SK-N-SH (cell line): ENCODE measurements around the gene KLK5. TPM values are rescaled to one million over a fixed set of nuclear protein-coding genes. Genes with fewer than 3 reads are reported as not detected.

ENCODE experiments used
- CTCF ChIA-PET: fragments of 300-600, 350-600 bp; formaldehyde crosslinking; extraction: SDS; loops from one replicate; lab custom pipeline; 2021; lab: Yijun Ruan, JAX
- POLR2A ChIA-PET: fragments of 350-600 bp; sonication (Branson Sonifier 250); formaldehyde crosslinking; extraction: SDS; loops from one replicate; lab custom pipeline; 2020; ENCODE audit warnings: antibody characterized with exemption, inconsistent platforms; lab: Yijun Ruan, JAX
- DNase-seq: peaks from one replicate; pipeline ENCODE4 v3.0.0; 2012
- H2AFZ ChIP-seq: fragments of 200-600 bp; sonication (generic); 2 replicates; pipeline ENCODE4 v1.8.1; 2016; ENCODE audit warnings: antibody characterized with exemption, mild to moderate bottlenecking, low read depth
- H3F3A ChIP-seq: fragments of 200-600 bp; sonication (generic); replicated peaks from 2 replicates; pipeline ENCODE3; 2016; ENCODE audit warnings: antibody characterized with exemption, mild to moderate bottlenecking; ENCODE audit not compliant: insufficient read depth
- H3K27ac ChIP-seq, 2 experiments: fragments of 200-500 bp in 1 of 2; fragments of 200-600 bp in 1 of 2; sonication (Bioruptor generic) in 1 of 2; sonication (generic), shearing (Covaris generic) in 1 of 2; 2 replicates each; pipeline versions ENCODE4 v1.5.1 to v1.6.1; 2014 to 2016; ENCODE audit warnings: low read depth in 2 of 2, inconsistent platforms in 1 of 2, low read length in 1 of 2, mild to moderate bottlenecking in 1 of 2, mixed read lengths in 1 of 2
- H3K27me3 ChIP-seq: fragments of 200-600 bp; sonication (generic), shearing (Covaris generic); 2 replicates; pipeline ENCODE4 v1.6.1; 2016; ENCODE audit warnings: mixed run types; ENCODE audit not compliant: insufficient read depth
- H3K36me3 ChIP-seq, 2 experiments: fragments of 200-500 bp in 1 of 2; fragments of 200-600 bp in 1 of 2; sonication (Bioruptor generic) in 1 of 2; sonication (generic) in 1 of 2; replicated peaks in 1 of 2; 2 replicates each; pipeline versions ENCODE3 to v1.5.1; 2014 to 2016; ENCODE audit warnings: low read length in 1 of 2, mild to moderate bottlenecking in 1 of 2; ENCODE audit not compliant: insufficient read depth in 2 of 2, control insufficient read depth in 1 of 2
- H3K4me1 ChIP-seq, 2 experiments: fragments of 200-500 bp in 1 of 2; fragments of 200-600 bp in 1 of 2; sonication (Bioruptor generic) in 1 of 2; sonication (generic), shearing (Covaris generic) in 1 of 2; 2 replicates each; pipeline versions ENCODE4 v1.5.1 to v1.6.1; 2014 to 2016; ENCODE audit warnings: low read depth in 1 of 2, low read length in 1 of 2, mixed run types in 1 of 2; ENCODE audit not compliant: insufficient read depth in 2 of 2, control insufficient read depth in 1 of 2
- H3K4me2 ChIP-seq: fragments of 200-600 bp; sonication (generic), shearing (Covaris generic); 2 replicates; pipeline ENCODE4 v1.6.1; 2017; ENCODE audit warnings: mixed run types
- H3K4me3 ChIP-seq, 2 experiments: fragments of 200-500 bp in 1 of 2; fragments of 200-600 bp in 1 of 2; sonication (Bioruptor generic) in 1 of 2; sonication (generic), shearing (Covaris generic) in 1 of 2; 2 replicates each; pipeline versions ENCODE4 v1.5.1 to v1.8.1; 2014 to 2016; ENCODE audit warnings: low read depth in 2 of 2, inconsistent platforms in 1 of 2, low read length in 1 of 2, mild to moderate bottlenecking in 1 of 2, mixed read lengths in 1 of 2, moderate library complexity in 1 of 2
- H3K79me2 ChIP-seq: fragments of 200-600 bp; sonication (generic); 2 replicates; pipeline ENCODE4 v1.8.1; 2017; ENCODE audit warnings: mild to moderate bottlenecking; ENCODE audit not compliant: insufficient read depth
- H3K9ac ChIP-seq: fragments of 200-600 bp; sonication (generic); 2 replicates; pipeline ENCODE4 v1.6.1; 2017; ENCODE audit warnings: mixed run types
- H3K9me2 ChIP-seq: fragments of 200-600 bp; sonication (generic); 2 replicates; pipeline ENCODE4 v1.6.1; 2017; ENCODE audit warnings: mixed run types
- H3K9me3 ChIP-seq: fragments of 200-600 bp; sonication (generic); 2 replicates; pipeline ENCODE4 v1.6.1; 2017; ENCODE audit warnings: mixed run types, mild to moderate bottlenecking, moderate library complexity
- H4K20me1 ChIP-seq: fragments of 200-600 bp; sonication (generic); 2 replicates; pipeline ENCODE4 v1.6.1; 2017; ENCODE audit warnings: mild to moderate bottlenecking, mixed run types; ENCODE audit not compliant: insufficient read depth
- CHD2 ChIP-seq: fragments of 150-350 bp; IDR thresholded peaks from 2 replicates; pipeline ENCODE4 v1.6.1; 2018; ENCODE audit warnings: low read length; ENCODE audit not compliant: partially characterized antibody
- ELF1 ChIP-seq: IDR thresholded peaks from 2 replicates; pipeline ENCODE4 v1.4.0; 2012
- EZH2phosphoT487 ChIP-seq: fragments of 200-600 bp; sonication (generic); IDR thresholded peaks from 2 replicates; pipeline ENCODE4 v1.6.1; 2017; ENCODE audit warnings: low read depth, mixed run types, mild to moderate bottlenecking, antibody characterized with exemption, moderate library complexity, borderline replicate concordance
- FOSL2 ChIP-seq: IDR thresholded peaks from 2 replicates; pipeline ENCODE4 v1.4.0; 2012; ENCODE audit warnings: low read depth, mild to moderate bottlenecking, moderate library complexity, borderline replicate concordance
- GATA2 ChIP-seq: sonication (generic); formaldehyde crosslinking; IDR thresholded peaks from 2 replicates; pipeline ENCODE4 v1.5.0; 2020; ENCODE audit warnings: mild to moderate bottlenecking, missing genetic modification reagents
- IRF3 ChIP-seq: fragments of 150-350 bp; IDR thresholded peaks from 2 replicates; pipeline ENCODE4 v1.6.1; 2016; ENCODE audit warnings: mild to moderate bottlenecking, low read depth, low read length
- NRF1 ChIP-seq: IDR thresholded peaks from 2 replicates; pipeline ENCODE4 v1.6.1; 2012; ENCODE audit warnings: low read depth, mild to moderate bottlenecking, low read length
- PBX3 ChIP-seq: IDR thresholded peaks from 2 replicates; pipeline ENCODE4; 2012
- POLR2AphosphoS5 ChIP-seq: IDR thresholded peaks from 2 replicates; pipeline ENCODE4 v1.6.1; 2012; ENCODE audit warnings: low read depth, low read length
- SMC3 ChIP-seq: IDR thresholded peaks from 2 replicates; pipeline ENCODE4 v1.6.1; 2012; ENCODE audit warnings: low read depth, low read length, improper control_type of control experiment
- TCF12 ChIP-seq: IDR thresholded peaks from 2 replicates; pipeline ENCODE4 v1.4.0; 2012
- ZBTB33 ChIP-seq: IDR thresholded peaks from 2 replicates; pipeline ENCODE4 v1.4.0; 2012; ENCODE audit warnings: low read depth, borderline replicate concordance
- WGBS: methylation state at CpG from one replicate; pipeline ENCODE4 v1.1.6; 2017; ENCODE audit warnings: low lambda C conversion rate; 5-methylcytosine and 5-hydroxymethylcytosine counted together
- polyA plus RNA-seq, 3 experiments: library from polyadenylated mRNA; depleted of rRNA; stranded (reverse); fragments of >200 nt; gene quantifications; 2 replicates each; pipeline ENCODE4 v1.2.3, GENCODE V29; 2012
- TF ChIP-seq, protein P1 (sequence below): IDR thresholded peaks from 2 replicates; pipeline ENCODE4 v1.6.1; 2012; ENCODE audit warnings: mild to moderate bottlenecking, low read depth, low read length, moderate library complexity

KLK5 gene
- polyA plus RNA-seq, 1 of the 3 experiments (the other 2 are of a cell fraction): not detected

- H3K4me2 ChIP-seq: no peak within 1 kb of the TSS
- no peaks in the 10 kb centered on the region for H3F3A ChIP-seq
- peaks cover 56% of the 10 kb centered on the region for H3K27me3 ChIP-seq
- no peaks in the 10 kb centered on the region for H3K9me3 ChIP-seq
- no peaks in the 10 kb centered on the region for H3K79me2 ChIP-seq
- 34% methylated on average over 7 of the region's 19 CpGs for WGBS
- no peak for DNase-seq
- no peak within 1 kb of the TSS for H3K27ac ChIP-seq
- H3K36me3 ChIP-seq: no peaks in the 10 kb centered on the region
- CTCF ChIA-PET: no interaction called here
- POLR2A ChIA-PET: no interaction called here
- no peak for TF ChIP-seq SMC3
- TF ChIP-seq ZBTB33: no peak
- no peak for TF ChIP-seq IRF3
- TF ChIP-seq ELF1: no peak
- TF ChIP-seq PBX3: no peak
- TF ChIP-seq GATA2 (CRISPR knock-in tag): no peak
- TF ChIP-seq NRF1: no peak
- H3K9ac ChIP-seq: no peak within 1 kb of the TSS
- H4K20me1 ChIP-seq: no peaks in the 10 kb centered on the region
- no peaks in the 10 kb centered on the region for H3K9me2 ChIP-seq
- no peak within 1 kb of the TSS for H2AFZ ChIP-seq
- H3K4me3 ChIP-seq: no peak within 1 kb of the TSS
- no peaks in the 10 kb centered on the region for H3K4me1 ChIP-seq
Observed at GRCh38 chr19:50969413-50969760, 16.5 kb upstream of the KLK5 start, which contains the start of gene KLK6. KLK6 (minus strand) TSS chr19:50969591; CDS start chr19:50968104, 1,487 bp downstream.

GRCh38 chr19:50968716-50969412, 16.0 kb upstream of the KLK5 start:
- H3K9ac ChIP-seq: no peak overlapping the region
- H3K9me3 ChIP-seq: no peaks in the 10 kb centered on the region
- no peaks in the 10 kb centered on the region for H3K79me2 ChIP-seq
- no peak overlapping the region for H2AFZ ChIP-seq
- H3K4me2 ChIP-seq: no peak overlapping the region
- no peaks in the 10 kb centered on the region for H3F3A ChIP-seq
- no peak overlapping the region for H3K27ac ChIP-seq
- peaks cover 56% of the 10 kb centered on the region for H3K27me3 ChIP-seq
- TF ChIP-seq IRF3: no peak
- no peak for TF ChIP-seq ZBTB33
- no peak for TF ChIP-seq POLR2AphosphoS5
- TF ChIP-seq EZH2phosphoT487: no peak
- no peak for TF ChIP-seq ELF1
- TF ChIP-seq, protein P1, sequence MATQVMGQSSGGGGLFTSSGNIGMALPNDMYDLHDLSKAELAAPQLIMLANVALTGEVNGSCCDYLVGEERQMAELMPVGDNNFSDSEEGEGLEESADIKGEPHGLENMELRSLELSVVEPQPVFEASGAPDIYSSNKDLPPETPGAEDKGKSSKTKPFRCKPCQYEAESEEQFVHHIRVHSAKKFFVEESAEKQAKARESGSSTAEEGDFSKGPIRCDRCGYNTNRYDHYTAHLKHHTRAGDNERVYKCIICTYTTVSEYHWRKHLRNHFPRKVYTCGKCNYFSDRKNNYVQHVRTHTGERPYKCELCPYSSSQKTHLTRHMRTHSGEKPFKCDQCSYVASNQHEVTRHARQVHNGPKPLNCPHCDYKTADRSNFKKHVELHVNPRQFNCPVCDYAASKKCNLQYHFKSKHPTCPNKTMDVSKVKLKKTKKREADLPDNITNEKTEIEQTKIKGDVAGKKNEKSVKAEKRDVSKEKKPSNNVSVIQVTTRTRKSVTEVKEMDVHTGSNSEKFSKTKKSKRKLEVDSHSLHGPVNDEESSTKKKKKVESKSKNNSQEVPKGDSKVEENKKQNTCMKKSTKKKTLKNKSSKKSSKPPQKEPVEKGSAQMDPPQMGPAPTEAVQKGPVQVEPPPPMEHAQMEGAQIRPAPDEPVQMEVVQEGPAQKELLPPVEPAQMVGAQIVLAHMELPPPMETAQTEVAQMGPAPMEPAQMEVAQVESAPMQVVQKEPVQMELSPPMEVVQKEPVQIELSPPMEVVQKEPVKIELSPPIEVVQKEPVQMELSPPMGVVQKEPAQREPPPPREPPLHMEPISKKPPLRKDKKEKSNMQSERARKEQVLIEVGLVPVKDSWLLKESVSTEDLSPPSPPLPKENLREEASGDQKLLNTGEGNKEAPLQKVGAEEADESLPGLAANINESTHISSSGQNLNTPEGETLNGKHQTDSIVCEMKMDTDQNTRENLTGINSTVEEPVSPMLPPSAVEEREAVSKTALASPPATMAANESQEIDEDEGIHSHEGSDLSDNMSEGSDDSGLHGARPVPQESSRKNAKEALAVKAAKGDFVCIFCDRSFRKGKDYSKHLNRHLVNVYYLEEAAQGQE: no peak
- TF ChIP-seq FOSL2: no peak
- no peak for TF ChIP-seq TCF12
- no peak for TF ChIP-seq CHD2
- TF ChIP-seq GATA2 (CRISPR knock-in tag): no peak
- H3K9me2 ChIP-seq: no peaks in the 10 kb centered on the region
- H3K36me3 ChIP-seq: no peaks in the 10 kb centered on the region
- 4% methylated on average over 6 of the region's 7 CpGs for WGBS
- H4K20me1 ChIP-seq: no peaks in the 10 kb centered on the region
- no peak for DNase-seq
- H3K4me3 ChIP-seq: no peak overlapping the region
- H3K4me1 ChIP-seq: no peaks in the 10 kb centered on the region
- CTCF ChIA-PET: no interaction called here
- POLR2A ChIA-PET: no interaction called here
